ENCODE data around the gene NFIL3.

- TF ChIP-seq CTCF (IDR thresholded peaks at IDR 0.05) (no peak), POLR2A (IDR thresholded peaks at IDR 0.05) (no peak), POLR2AphosphoS5 (IDR thresholded peaks at IDR 0.05) (no peak)
These were observed 15.9 kb downstream of the NFIL3 start for GRCh38 chr9:91407580-91408318.
